Activated naive CD8-positive, alpha-beta T cell treated with anti-CD3 and anti-CD28 coated beads, Interleukin-2, amount 10 ng/mL, durations not matched to agents 7 days and 5 days (primary cell): ENCODE data around the gene ANK2. TPM values are rescaled to one million over a fixed set of nuclear protein-coding genes. Genes with fewer than 3 reads are reported as not detected.

Source experiments
- ATAC-seq: fragments of 150-1000 bp; cut with Tn5 transposase; one replicate; pipeline ENCODE4 v1.10.0; 2021; ENCODE audit warnings: low read depth, moderate library complexity
- POLR2A ChIA-PET: fragments of 350-600 bp; sonication (Branson Sonifier 250); formaldehyde crosslinking; loops from one replicate; lab custom pipeline; 2021; ENCODE audit warnings: antibody characterized with exemption; lab: Charles Lee
- DNase-seq: peaks from one replicate; pipeline ENCODE4 v3.0.0; 2021
- H3K27ac Mint-ChIP-seq: one replicate; pipeline ENCODE4 v1.8.0; 2022; ENCODE audit warnings: mild to moderate bottlenecking, mixed read lengths
- H3K27me3 Mint-ChIP-seq: one replicate; pipeline ENCODE4 v1.8.0; 2022; ENCODE audit warnings: mild to moderate bottlenecking, moderate library complexity, mixed read lengths
- H3K36me3 Mint-ChIP-seq: one replicate; pipeline ENCODE4 v1.8.0; 2021; ENCODE audit warnings: mild to moderate bottlenecking, mixed read lengths
- H3K4me1 Mint-ChIP-seq: one replicate; pipeline ENCODE4 v1.8.0; 2021; ENCODE audit warnings: mixed read lengths
- H3K4me3 Mint-ChIP-seq: one replicate; pipeline ENCODE4 v1.8.0; 2022; ENCODE audit warnings: mild to moderate bottlenecking, moderate library complexity, mixed read lengths
- H3K9me3 Mint-ChIP-seq: one replicate; pipeline ENCODE4 v1.8.0; 2021; ENCODE audit warnings: mixed read lengths
- microRNA-seq: library from miRNA; unstranded; fragments of <30 nt; microRNA quantifications from one replicate; pipeline ENCODE4 v1.2.0, GENCODE V29; 2022
- total RNA-seq, 2 experiments: library from RNA; stranded (reverse); gene quantifications; one replicate each; pipeline ENCODE4 v1.2.3, GENCODE V29; 2021

The ANK2 gene
- total RNA-seq, 2 experiments from 2014 or later: 0.69 to 1.8 TPM

DNA sequence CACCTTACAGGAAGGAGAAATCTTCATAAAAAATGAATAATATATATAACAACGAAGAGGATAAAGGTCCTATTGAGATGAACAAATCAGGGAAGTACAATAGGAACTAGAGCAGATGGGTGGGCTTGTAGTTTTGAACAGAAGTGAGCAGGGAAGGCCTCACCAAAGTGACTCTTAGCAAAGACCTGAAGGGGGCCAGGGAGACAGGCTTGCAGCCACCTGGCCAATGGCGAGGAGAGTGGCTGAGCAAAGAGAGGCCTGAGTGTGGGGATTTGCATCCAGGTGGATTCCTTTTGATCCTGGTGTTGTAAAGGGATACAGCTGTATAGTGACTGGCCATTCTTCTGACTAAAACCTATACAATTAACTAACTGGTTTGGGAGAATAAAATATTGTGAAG is 358.0 kb downstream of the ANK2 start:
- Mint-ChIP-seq H3K27ac (no peak overlapping the region), H3K4me3 (no peak overlapping the region), H3K36me3 (no peaks in the 10 kb centered on the region), H3K27me3 (peaks cover 16% of the 10 kb centered on the region), H3K4me1 (peaks cover 1% of the 10 kb centered on the region), H3K9me3 (no peaks in the 10 kb centered on the region)
- POLR2A ChIA-PET: no interaction called here
- ATAC-seq (no peak), DNase-seq (no peak)

DNA sequence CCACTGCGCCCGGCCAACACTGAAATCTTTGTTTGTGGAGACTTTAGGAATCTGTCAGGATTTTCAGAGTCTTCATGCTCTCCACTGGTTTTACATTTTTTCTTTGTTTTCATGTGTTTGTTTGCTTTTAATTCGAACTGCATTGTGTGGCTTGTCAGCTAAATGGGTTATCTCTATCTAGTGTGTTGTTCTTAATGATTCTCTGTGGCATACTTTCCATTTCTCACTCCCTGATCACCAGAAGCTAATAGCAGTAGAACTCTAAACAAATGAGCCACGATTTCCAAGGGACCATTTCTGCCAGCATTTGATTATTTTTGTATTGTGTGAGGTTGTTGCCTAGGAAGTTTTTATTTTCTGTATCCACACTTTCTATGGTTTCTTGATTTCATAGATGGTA is 359.7 kb downstream of the ANK2 start:
- Mint-ChIP-seq H3K27ac (no peak overlapping the region), H3K9me3 (no peaks in the 10 kb centered on the region), H3K4me1 (peaks cover 1% of the 10 kb centered on the region), H3K27me3 (peaks cover 18% of the 10 kb centered on the region), H3K4me3 (no peak overlapping the region), H3K36me3 (no peaks in the 10 kb centered on the region)
- POLR2A ChIA-PET: no interaction called here
- no peak for ATAC-seq
- no peak for DNase-seq

DNA sequence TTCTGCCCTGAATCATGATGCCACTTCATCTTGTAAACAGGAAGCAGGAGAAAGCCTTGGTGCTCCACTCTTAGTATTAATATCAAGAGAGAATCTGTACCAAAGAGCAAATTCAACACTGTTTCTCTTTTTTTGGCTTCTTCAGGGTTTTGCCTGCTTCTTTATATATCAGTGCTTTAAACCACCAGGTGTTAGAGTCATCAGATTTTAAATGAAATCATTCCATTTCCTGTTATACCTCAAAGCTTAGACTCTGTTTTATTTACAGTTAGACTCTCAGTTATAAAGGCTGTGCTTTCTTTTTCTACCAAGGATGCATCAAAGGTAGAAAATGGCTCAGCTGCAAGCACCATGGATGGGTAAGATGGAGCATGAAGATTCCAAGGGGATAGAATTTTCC is 361.2 kb downstream of the ANK2 start:
- H3K27ac Mint-ChIP-seq: no peak overlapping the region
- ATAC-seq (no peak), DNase-seq (no peak)
- H3K9me3 Mint-ChIP-seq: no peaks in the 10 kb centered on the region
- H3K27me3 Mint-ChIP-seq: peaks cover 13% of the 10 kb centered on the region
- peaks cover 1% of the 10 kb centered on the region for H3K4me1 Mint-ChIP-seq
- POLR2A ChIA-PET: no interaction called here
- no peak overlapping the region for H3K4me3 Mint-ChIP-seq
- no peaks in the 10 kb centered on the region for H3K36me3 Mint-ChIP-seq

GRCh38 chr4:113411496-113411938 is 362.1 kb downstream of the ANK2 start:
- ATAC-seq: no peak
- POLR2A ChIA-PET: no interaction called here
- H3K27me3 Mint-ChIP-seq: peaks cover 11% of the 10 kb centered on the region

DNA sequence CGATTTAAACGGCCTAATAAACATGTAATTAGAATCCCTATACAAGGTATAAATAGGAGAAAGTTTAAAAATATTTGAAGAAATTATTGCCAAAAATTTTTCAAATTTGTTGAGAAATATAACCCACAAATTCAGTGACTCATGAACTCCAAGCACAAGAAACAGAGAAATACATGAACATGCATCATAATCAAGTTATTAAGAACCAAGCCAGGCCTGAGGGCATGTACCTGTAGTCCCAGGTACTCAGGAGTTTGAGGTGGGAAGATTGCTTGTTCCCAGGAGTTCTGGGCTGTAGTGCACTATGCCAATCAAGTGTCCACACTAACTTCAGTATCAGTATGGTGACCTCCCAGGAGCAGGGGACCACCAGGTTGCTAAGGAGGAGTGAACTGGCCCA is 370.2 kb downstream of the ANK2 start:
- peaks cover 8% of the 10 kb centered on the region for H3K27me3 Mint-ChIP-seq
- H3K27ac Mint-ChIP-seq: no peak overlapping the region
- peaks cover 6% of the 10 kb centered on the region for H3K9me3 Mint-ChIP-seq
- no peaks in the 10 kb centered on the region for H3K4me1 Mint-ChIP-seq
- no peaks in the 10 kb centered on the region for H3K36me3 Mint-ChIP-seq
- no peak for DNase-seq
- no peak for ATAC-seq
- POLR2A ChIA-PET: no interaction called here
- no peak overlapping the region for H3K4me3 Mint-ChIP-seq

More at GRCh38 chr4:113411496-113411938, 362.1 kb downstream of the ANK2 start:
- no peak for DNase-seq
- H3K4me3 Mint-ChIP-seq: no peak overlapping the region
- H3K4me1 Mint-ChIP-seq: peaks cover 1% of the 10 kb centered on the region
- H3K27ac Mint-ChIP-seq: no peak overlapping the region
- H3K9me3 Mint-ChIP-seq: no peaks in the 10 kb centered on the region
- H3K36me3 Mint-ChIP-seq: no peaks in the 10 kb centered on the region

- H3K4me3 Mint-ChIP-seq: no peak overlapping the region
- POLR2A ChIA-PET: no interaction called here
These were observed 371.5 kb downstream of the ANK2 start for GRCh38 chr4:113420938-113421337.

GRCh38 chr4:113423631-113424030 is 374.2 kb downstream of the ANK2 start:
- Mint-ChIP-seq H3K4me1 (no peaks in the 10 kb centered on the region), H3K4me3 (no peak overlapping the region), H3K27me3 (no peaks in the 10 kb centered on the region), H3K36me3 (no peaks in the 10 kb centered on the region), H3K9me3 (peaks cover 6% of the 10 kb centered on the region), H3K27ac (no peak overlapping the region)
- DNase-seq (no peak), ATAC-seq (no peak)
- POLR2A ChIA-PET: no interaction called here

More at GRCh38 chr4:113420938-113421337, 371.5 kb downstream of the ANK2 start:
- Mint-ChIP-seq H3K27ac (no peak overlapping the region), H3K9me3 (peaks cover 6% of the 10 kb centered on the region), H3K36me3 (no peaks in the 10 kb centered on the region), H3K27me3 (peaks cover 8% of the 10 kb centered on the region), H3K4me1 (no peaks in the 10 kb centered on the region)
- ATAC-seq (no peak), DNase-seq (no peak)

- Mint-ChIP-seq H3K4me1 (peaks cover 3% of the 10 kb centered on the region), H3K27me3 (no peaks in the 10 kb centered on the region), H3K27ac (no peak overlapping the region), H3K4me3 (no peak overlapping the region), H3K9me3 (peaks cover 4% of the 10 kb centered on the region), H3K36me3 (peaks cover 5% of the 10 kb centered on the region)
- POLR2A ChIA-PET: no interaction called here
- ATAC-seq: no peak
- DNase-seq: no peak
These were observed 383.7 kb downstream of the ANK2 start for GRCh38 chr4:113433116-113433515.

Small RNA genes lying within 50 kb of the gene (microRNA-seq; reads per million reads assigned to microRNA genes)
- gene MIR1243: not detected
- gene MIR8082: not detected
